GM21515 (cell line): ENCODE data around the gene SYNDIG1.

Experiments
- ATAC-seq: cut with Tn5 transposase; IDR thresholded peaks from one replicate; pipeline ENCODE4 v1.9.1; 2021; ENCODE audit not compliant: unreplicated experiment

Gene SYNDIG1

GRCh38 chr20:24704899-24705298 is 235.5 kb downstream of the SYNDIG1 start:
- no peak for ATAC-seq

GRCh38 chr20:24705486-24705885 is 236.1 kb downstream of the SYNDIG1 start:
- ATAC-seq, result no peak

GRCh38 chr20:24708411-24709295 is 239.2 kb downstream of the SYNDIG1 start:
- no peak for ATAC-seq
